Measurements from ENCODE around the gene RNU6-8.

GRCh38 chr14:32167907-32168306 lies 35.2 kb downstream of the RNU6-8 start:
- TF ChIP-seq TEAD4 (IDR thresholded peaks at IDR 0.05) (no peak), MAX (IDR thresholded peaks at IDR 0.05) (no peak), TCF12 (IDR thresholded peaks at IDR 0.05; ENCODE audit: low read depth) (no peak), USF1 (IDR thresholded peaks at IDR 0.05) (no peak), YY1 (IDR thresholded peaks at IDR 0.05; ENCODE audit: low read depth) (no peak), CREB1 (IDR thresholded peaks at IDR 0.05; ENCODE audit: low read depth) (no peak), EP300 (IDR thresholded peaks at IDR 0.05; ENCODE audit: borderline replicate concordance) (no peak), CEBPB (IDR thresholded peaks at IDR 0.05) (no peak), FOXM1 (IDR thresholded peaks at IDR 0.05; ENCODE audit: borderline replicate concordance, low read depth) (no peak), ZBTB7A (IDR thresholded peaks at IDR 0.05; ENCODE audit: low read depth) (no peak), RAD21 (IDR thresholded peaks at IDR 0.05; ENCODE audit: low read depth) (no peak), NFIC (IDR thresholded peaks at IDR 0.05) (no peak), EGR1 (IDR thresholded peaks at IDR 0.05) (no peak)
- TF ChIP-seq, protein P1, sequence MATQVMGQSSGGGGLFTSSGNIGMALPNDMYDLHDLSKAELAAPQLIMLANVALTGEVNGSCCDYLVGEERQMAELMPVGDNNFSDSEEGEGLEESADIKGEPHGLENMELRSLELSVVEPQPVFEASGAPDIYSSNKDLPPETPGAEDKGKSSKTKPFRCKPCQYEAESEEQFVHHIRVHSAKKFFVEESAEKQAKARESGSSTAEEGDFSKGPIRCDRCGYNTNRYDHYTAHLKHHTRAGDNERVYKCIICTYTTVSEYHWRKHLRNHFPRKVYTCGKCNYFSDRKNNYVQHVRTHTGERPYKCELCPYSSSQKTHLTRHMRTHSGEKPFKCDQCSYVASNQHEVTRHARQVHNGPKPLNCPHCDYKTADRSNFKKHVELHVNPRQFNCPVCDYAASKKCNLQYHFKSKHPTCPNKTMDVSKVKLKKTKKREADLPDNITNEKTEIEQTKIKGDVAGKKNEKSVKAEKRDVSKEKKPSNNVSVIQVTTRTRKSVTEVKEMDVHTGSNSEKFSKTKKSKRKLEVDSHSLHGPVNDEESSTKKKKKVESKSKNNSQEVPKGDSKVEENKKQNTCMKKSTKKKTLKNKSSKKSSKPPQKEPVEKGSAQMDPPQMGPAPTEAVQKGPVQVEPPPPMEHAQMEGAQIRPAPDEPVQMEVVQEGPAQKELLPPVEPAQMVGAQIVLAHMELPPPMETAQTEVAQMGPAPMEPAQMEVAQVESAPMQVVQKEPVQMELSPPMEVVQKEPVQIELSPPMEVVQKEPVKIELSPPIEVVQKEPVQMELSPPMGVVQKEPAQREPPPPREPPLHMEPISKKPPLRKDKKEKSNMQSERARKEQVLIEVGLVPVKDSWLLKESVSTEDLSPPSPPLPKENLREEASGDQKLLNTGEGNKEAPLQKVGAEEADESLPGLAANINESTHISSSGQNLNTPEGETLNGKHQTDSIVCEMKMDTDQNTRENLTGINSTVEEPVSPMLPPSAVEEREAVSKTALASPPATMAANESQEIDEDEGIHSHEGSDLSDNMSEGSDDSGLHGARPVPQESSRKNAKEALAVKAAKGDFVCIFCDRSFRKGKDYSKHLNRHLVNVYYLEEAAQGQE (IDR thresholded peaks at IDR 0.05; ENCODE audit: low read depth), result no peak
